ENCODE results near the gene CHST4.

CHST4 gene

GRCh38 chr16:71514476-71514875 lies 11.8 kb upstream of the CHST4 start:
- TF ChIP-seq CTCF (conservative IDR thresholded peaks at IDR 0.05; ENCODE audit: low read length) (no peak), EZH2phosphoT487 (IDR thresholded peaks at IDR 0.05; ENCODE audit: borderline replicate concordance) (no peak)
- Histone ChIP-seq H3K27me3 (ENCODE audit: insufficient read depth, low read length, poor library complexity, severe bottlenecking) (no peaks in the 10 kb centered on the region), H3K36me3 (ENCODE audit: insufficient read depth, low read length) (no peaks in the 10 kb centered on the region), H3K9me2 (replicated peaks; ENCODE audit: low read depth, low read length) (no peaks in the 10 kb centered on the region), H3K9me3 (ENCODE audit: insufficient read depth, low read depth, low read length) (no peaks in the 10 kb centered on the region), H4K20me1 (ENCODE audit: insufficient read depth, low read length, poor library complexity, severe bottlenecking) (no peaks in the 10 kb centered on the region), H3K4me2 (ENCODE audit: low read depth, low read length, poor library complexity, severe bottlenecking) (no peak overlapping the region), H3K9ac (ENCODE audit: low read depth, low read length, poor library complexity, severe bottlenecking) (no peak overlapping the region), H3F3A (ENCODE audit: low read depth) (no peaks in the 10 kb centered on the region), H3K4me3 (ENCODE audit: low read length, poor library complexity, severe bottlenecking) (no peak overlapping the region), H2AFZ (ENCODE audit: low read length) (no peak overlapping the region), H3K4me1 (ENCODE audit: insufficient read depth, low read length, poor library complexity, severe bottlenecking) (no peaks in the 10 kb centered on the region), H3K79me2 (ENCODE audit: insufficient read depth, low read length) (no peaks in the 10 kb centered on the region)

GRCh38 chr16:71515026-71515425 lies 11.2 kb upstream of the CHST4 start:
- no peak for TF ChIP-seq CTCF (conservative IDR thresholded peaks at IDR 0.05; ENCODE audit: low read length)
- TF ChIP-seq EZH2phosphoT487 (IDR thresholded peaks at IDR 0.05; ENCODE audit: borderline replicate concordance) = no peak
- H2AFZ ChIP-seq (ENCODE audit: low read length) = no peak overlapping the region
- H3K4me2 ChIP-seq (ENCODE audit: low read depth, low read length, poor library complexity, severe bottlenecking) = no peak overlapping the region
- H3K9ac ChIP-seq (ENCODE audit: low read depth, low read length, poor library complexity, severe bottlenecking) = no peak overlapping the region
- no peaks in the 10 kb centered on the region for H3K4me1 ChIP-seq (ENCODE audit: insufficient read depth, low read length, poor library complexity, severe bottlenecking)
- H3F3A ChIP-seq (ENCODE audit: low read depth) = no peaks in the 10 kb centered on the region
- H3K9me3 ChIP-seq (ENCODE audit: insufficient read depth, low read depth, low read length) = no peaks in the 10 kb centered on the region
- no peaks in the 10 kb centered on the region for H4K20me1 ChIP-seq (ENCODE audit: insufficient read depth, low read length, poor library complexity, severe bottlenecking)
- no peaks in the 10 kb centered on the region for H3K9me2 ChIP-seq (replicated peaks; ENCODE audit: low read depth, low read length)
- H3K27me3 ChIP-seq (ENCODE audit: insufficient read depth, low read length, poor library complexity, severe bottlenecking) = no peaks in the 10 kb centered on the region
- no peaks in the 10 kb centered on the region for H3K36me3 ChIP-seq (ENCODE audit: insufficient read depth, low read length)
- H3K4me3 ChIP-seq (ENCODE audit: low read length, poor library complexity, severe bottlenecking) = no peak overlapping the region
- H3K79me2 ChIP-seq (ENCODE audit: insufficient read depth, low read length) = no peaks in the 10 kb centered on the region

GRCh38 chr16:71520550-71520949 lies 5.7 kb upstream of the CHST4 start:
- Histone ChIP-seq H4K20me1 (ENCODE audit: insufficient read depth, low read length, poor library complexity, severe bottlenecking) (no peaks in the 10 kb centered on the region), H3K79me2 (ENCODE audit: insufficient read depth, low read length) (no peaks in the 10 kb centered on the region), H2AFZ (ENCODE audit: low read length) (no peak overlapping the region), H3K36me3 (ENCODE audit: insufficient read depth, low read length) (no peaks in the 10 kb centered on the region), H3K4me1 (ENCODE audit: insufficient read depth, low read length, poor library complexity, severe bottlenecking) (no peaks in the 10 kb centered on the region), H3K9ac (ENCODE audit: low read depth, low read length, poor library complexity, severe bottlenecking) (no peak overlapping the region), H3K4me2 (ENCODE audit: low read depth, low read length, poor library complexity, severe bottlenecking) (no peak overlapping the region), H3F3A (ENCODE audit: low read depth) (no peaks in the 10 kb centered on the region), H3K9me2 (replicated peaks; ENCODE audit: low read depth, low read length) (no peaks in the 10 kb centered on the region), H3K4me3 (ENCODE audit: low read length, poor library complexity, severe bottlenecking) (no peak overlapping the region), H3K27me3 (ENCODE audit: insufficient read depth, low read length, poor library complexity, severe bottlenecking) (no peaks in the 10 kb centered on the region), H3K9me3 (ENCODE audit: insufficient read depth, low read depth, low read length) (no peaks in the 10 kb centered on the region)
- TF ChIP-seq EZH2phosphoT487 (IDR thresholded peaks at IDR 0.05; ENCODE audit: borderline replicate concordance) (no peak), CTCF (conservative IDR thresholded peaks at IDR 0.05; ENCODE audit: low read length) (no peak)

Measured in Loucy (cell line).